Spleen (tissue), 7 donors: Measurements from ENCODE around the gene FOLH1.
"Not testable (repeated sequence)": the region's sequence is repeated elsewhere in the genome, so short reads cannot be mapped to it uniquely, and the experiment has no call there.

Source experiments
- CTCF ChIP-seq, 11 experiments: fragments of 200-600 bp in 7 of 11; fragments of 450-650 bp in 4 of 11; sonication (generic) in 4 of 11; IDR thresholded peaks in 8 of 11; conservative IDR thresholded peaks in 3 of 11; 1 replicate in 7 of 11; 2 replicates in 4 of 11; pipeline versions ENCODE4 v1.4.0 to v1.8.0; 2016 to 2021; ENCODE audit warnings: antibody characterized with exemption in 11 of 11, inconsistent platforms in 4 of 11, mild to moderate bottlenecking in 1 of 11
- POLR2A ChIP-seq, 3 donors: fragments of 450-650 bp; IDR thresholded peaks; one replicate each; pipeline ENCODE4 v1.5.1; 2017; ENCODE audit warnings: antibody characterized with exemption in 3 of 3, mild to moderate bottlenecking in 1 of 3
- POLR2AphosphoS5 ChIP-seq, 3 donors: sonication (generic); formaldehyde crosslinking; IDR thresholded peaks; one replicate each; pipeline ENCODE4 v1.5.1; 2017; ENCODE audit warnings: antibody characterized with exemption in 3 of 3
- donor health status: DM: no; HTN: no; CAD: no; lungs with moderate emphysema.
- donor health status: DM: no; HTN: no; CAD: no.
- donor health status: DM: no; HTN: no; CAD: no.

GRCh38 chr11:49233019-49233418 lies 24.6 kb upstream of the FOLH1 start:
- not testable (repeated sequence) for TF ChIP-seq CTCF (IDR thresholded peaks at IDR 0.05 in 8 of 11, conservative IDR thresholded peaks at IDR 0.05 in 3 of 11); POLR2AphosphoS5 (IDR thresholded peaks at IDR 0.05); POLR2A (IDR thresholded peaks at IDR 0.05)
